Mucosa of gallbladder (tissue), 1 donor: Measurements from ENCODE around the gene MYOM3. TPM values are rescaled to one million over a fixed set of nuclear protein-coding genes. Genes with fewer than 3 reads are reported as not detected.

Experiments used
- DNase-seq: peaks from one replicate; pipeline ENCODE4 v3.0.0-alpha.2; 2020; ENCODE audit warnings: low spot score
- total RNA-seq: library from RNA; stranded (reverse); gene quantifications from one replicate; pipeline ENCODE4 v1.2.1, GENCODE V29; 2021
- donor health status: DM: no; HTN: no; CAD: no.

MYOM3 gene
- total RNA-seq, 1 donor from 2014 or later, result 1.7 TPM

DNA sequence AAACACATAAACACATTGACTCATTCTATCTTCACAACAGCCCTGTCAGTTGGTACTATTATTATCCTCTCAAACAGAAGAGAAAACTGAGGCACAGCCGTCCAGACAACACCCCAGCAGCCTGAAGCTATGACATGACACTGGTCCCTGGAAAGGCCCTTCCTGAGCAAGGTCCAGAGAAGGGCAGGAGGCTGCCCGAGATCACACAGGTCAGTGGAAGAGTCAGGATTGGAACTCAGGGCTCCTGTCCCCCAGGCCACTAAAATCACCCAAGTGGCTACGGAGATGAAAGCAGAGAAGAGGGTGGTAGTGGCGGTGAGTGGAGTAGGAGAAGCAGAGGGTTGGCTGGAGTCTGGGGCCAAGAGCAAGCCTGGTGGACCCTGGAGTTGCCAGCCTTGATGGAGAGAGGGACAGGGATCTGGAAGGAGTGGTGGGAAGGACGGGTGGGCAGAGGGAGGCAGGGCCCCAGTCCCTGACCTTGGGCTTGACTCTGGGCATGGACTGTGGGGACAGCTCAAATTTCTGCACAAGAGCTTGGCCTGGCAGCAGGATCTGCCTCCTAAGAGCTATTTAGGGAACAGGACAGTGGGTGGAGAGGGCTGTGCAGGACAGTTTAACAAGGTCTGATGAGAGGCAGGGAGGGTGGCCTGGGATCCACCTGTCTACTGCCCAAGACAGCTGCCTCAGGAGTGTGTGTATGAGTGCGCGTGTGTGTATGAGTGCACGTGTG lies 15.8 kb downstream of the MYOM3 start:
- no peak for DNase-seq

DNA sequence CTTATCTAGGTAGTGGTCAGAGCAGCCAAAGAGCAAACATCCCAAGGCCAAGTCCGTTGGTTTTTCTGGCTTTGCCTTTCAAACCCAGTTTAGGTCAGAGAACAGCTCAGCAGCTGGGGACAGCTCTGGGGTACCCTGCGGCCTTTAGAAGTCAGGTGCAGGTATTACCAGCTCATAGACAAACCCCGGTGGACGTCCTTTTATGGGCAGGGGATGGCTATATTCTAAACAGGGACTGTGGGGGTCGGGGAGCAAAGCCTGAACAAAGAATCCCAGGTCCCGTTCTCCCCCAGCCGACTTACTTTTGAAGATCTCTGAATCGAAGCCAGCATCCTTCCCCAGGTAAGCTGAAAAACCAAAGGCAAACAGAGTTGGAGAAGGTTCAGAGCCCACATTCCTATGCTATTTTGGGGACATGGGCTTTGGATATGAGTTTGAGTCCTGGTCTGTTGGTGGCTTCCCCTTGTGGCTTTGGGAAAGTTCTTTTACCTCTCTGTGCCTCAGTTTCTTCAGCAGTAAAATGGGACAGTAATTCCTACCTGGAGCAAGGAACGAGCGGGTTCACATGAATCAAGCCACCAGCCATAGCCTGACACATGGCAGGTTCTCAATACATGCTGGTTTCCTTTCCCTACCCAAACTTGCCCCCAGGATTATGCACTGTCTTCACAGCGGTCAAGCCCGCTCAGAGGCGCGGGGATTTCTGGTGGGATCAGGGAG lies 16.6 kb downstream of the MYOM3 start:
- DNase-seq, result no peak

DNA sequence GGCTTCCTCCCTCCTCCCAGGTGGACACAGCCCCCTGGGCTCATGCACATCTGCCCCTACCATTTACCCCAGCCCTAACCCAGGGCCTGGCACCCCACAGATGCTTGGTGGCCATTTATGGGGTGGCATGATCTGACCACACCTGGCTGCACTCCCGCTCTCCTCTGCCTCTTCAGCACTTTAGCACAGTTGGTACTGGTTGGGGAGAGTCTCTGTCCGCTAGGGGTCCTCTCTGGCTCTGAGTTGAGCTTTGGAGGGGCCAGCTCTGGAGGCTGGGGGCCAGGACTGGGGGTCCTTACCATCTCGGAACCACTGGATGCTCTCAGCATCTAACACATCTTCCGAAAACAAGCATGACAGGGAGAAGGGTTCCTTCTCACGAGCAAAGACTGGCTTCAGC lies 17.4 kb downstream of the MYOM3 start:
- DNase-seq, result no peak

DNA sequence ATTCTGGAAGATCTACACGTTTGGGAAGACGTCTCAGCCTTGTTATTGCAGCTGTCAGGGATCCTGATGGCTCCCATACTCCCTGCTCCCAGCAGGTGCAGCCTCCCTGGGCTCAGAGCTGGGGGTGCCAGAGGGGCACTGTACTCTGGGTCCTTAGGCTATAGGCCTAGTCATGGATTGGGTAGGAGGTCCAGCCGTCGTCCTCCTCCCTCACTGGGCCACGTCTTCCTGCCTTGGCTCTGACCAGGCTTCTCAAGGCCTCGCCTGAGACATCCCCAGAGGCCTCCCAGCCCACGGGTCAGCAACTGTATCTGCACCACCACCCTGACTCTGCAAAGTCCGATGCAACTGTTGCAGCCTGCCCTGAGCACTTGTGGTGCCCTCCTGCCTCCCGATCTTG lies 18.2 kb downstream of the MYOM3 start:
- no peak for DNase-seq

DNA sequence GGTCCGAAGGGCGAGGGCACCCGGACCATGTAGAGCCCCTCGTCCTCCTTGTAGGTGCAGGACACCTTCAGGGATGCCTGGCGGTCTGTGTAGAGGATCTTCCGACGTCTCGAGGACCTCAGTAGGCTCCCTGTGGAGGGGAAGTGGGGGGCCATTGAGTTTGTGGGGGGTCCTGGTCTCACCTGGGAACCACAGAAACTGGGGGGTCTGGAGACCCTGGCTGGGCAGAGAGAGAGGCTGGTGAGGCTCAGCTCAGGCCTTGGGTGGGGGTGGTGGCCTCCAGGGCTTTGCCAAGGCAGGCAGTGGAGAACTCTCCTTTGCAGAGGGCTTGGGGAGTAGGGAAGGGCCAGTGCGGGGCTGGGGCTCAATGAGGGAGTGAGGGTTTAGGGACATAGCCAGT lies 19.0 kb downstream of the MYOM3 start:
- no peak for DNase-seq

DNA sequence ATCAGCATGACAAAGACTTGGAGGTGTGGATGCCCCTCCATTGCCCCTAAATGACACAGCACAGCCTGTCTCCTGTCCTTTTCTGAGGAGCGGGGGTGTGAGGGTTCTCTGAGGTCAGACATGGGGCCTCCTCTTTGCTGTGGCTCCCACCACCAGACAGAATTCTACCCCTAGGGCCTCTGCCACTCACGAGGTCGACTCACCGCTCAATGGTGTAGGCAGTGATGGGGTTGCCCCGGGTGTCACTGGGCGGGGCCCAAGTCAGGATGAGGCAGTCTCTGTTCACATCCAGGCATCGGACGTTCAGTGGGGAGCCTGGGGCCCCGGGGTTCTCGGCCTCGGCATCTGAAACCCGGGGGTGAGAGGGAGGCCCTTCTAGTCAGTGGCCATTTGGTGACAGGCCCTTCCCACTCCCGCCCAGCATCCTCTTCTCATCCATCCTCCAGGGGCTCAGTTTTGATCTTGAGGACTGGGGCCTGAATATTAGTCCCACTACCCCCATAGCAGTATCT lies 19.9 kb downstream of the MYOM3 start:
- no peak for DNase-seq

DNA sequence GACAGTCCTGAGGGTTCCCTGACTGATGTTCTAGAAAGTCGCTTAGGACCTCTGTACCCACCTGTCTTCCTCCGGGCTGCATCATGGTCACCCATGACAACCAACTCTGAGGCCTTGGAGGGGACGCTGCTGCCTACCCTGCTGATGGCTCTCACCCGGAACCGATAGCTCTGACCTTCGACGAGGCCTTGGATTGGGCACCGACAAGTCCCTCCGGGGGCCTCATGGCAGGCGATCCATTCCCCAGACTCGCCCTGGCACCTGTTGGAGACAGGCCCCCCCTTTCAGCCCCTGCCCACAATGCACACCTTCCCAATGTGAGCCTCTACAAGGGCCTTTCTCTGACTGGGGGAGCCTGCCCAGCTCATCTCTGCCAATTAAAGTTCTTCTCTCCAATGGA lies 21.2 kb downstream of the MYOM3 start:
- DNase-seq, result no peak

DNA sequence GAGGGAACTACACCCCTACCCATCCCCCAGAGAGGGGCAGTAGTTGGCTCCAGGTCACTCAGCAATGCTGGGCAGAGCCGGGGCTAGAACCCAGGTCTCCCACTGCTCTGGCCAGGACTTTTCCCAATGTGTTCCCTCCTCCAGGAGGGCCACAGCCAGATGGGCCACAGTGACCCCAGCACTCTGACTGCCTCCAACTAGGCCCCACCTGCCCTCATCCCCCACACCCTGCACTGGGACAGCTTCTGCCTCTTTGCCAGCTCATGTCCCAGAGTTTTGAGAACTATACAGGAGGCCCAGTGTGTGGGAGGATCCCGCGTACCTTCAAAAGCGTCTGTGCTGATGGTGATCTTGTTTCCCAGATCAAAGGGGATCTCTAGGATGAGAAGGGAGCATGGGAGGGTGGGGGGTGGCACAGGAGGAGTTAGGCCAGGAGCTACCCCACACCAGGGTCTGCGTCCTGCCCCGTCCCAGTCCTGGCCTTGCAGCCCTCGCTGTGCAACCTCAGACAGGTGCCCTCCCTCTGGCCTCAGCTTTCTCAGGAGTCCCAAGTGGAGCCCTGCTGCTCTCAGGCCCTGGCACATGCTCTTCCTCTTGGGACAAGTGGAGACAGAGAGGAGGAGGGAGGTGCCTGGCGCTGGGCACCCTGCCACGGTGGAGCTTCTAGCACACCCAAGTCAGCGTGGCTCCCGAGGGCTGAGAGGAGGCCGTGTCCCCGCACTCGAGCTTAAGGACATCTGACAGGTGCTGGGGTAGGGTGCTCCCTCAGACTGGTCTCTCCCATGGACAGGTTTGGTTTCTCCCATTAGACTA lies 22.0 kb downstream of the MYOM3 start:
- DNase-seq, result no peak

DNA sequence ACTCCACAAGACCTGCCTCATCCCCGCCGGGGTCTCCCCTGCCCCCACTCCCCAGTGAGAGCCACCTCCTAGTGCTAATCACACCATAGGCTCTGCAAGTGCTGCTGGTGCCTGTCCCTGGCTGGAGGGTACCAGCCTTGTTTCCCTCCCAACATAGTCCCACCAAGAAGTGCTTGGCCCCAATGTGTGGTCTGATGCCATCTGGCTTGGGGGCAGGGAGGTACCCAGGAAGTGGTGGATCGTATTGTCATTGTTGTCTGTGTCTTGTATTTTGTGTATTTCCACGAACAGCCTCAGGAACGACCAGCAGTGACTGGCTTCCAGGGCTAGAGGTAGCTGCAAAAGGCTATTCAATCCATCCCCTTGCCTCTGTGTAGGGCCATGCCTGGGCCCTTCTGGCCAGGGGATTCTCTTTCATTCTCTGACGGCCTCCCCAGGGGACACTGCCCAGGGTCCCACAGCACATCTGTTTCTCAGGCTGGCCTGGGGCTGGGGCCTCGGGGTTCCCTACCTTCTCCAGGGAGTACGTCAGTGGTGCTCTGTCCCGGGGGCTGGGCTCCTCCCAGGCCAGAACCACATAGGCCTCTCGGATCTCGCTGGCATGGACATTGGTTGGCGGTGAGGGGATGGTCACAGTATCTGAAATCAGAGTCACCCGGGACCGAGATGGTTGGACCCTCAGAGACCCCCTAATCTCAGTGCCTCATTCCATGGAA lies 22.8 kb downstream of the MYOM3 start:
- DNase-seq, result no peak

DNA sequence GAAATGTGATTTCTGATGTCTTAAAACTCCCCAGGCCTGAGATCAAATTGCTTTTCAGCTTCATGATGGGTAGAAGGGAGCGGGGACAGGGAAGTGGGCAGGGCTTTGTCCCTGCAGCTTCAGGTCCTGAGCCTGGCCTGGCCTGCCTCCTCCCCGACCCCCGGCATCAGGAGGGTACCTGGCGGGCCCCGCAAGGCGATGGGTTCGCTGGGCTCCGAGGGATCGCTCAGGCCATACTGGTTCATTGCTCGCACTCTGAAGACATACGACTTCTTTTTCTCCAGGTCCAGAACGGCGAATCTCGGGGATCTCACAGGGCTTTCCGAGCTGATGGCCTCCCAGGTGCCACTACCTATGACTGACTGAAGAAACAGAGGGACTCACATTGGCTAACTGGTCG lies 25.5 kb downstream of the MYOM3 start:
- no peak for DNase-seq

DNA sequence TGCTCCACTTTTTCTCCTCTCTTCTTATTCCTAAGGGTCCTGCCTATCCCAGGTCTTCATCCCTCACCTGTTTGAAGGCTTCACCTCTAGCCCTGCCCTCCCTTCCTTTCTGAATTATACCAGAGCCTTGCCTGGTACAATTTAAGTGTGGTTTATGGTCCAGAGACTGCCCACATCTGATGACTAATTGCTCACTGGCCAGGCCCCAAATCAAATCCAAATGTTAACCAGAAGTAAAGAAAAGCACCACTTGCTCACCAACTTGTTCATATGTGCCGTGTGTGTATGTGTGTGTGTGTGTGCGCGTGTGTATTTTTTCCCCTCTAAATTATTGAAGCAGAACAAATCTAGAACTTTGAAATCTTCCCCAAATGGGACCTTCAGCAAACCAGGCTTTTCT lies 26.4 kb downstream of the MYOM3 start:
- no peak for DNase-seq

DNA sequence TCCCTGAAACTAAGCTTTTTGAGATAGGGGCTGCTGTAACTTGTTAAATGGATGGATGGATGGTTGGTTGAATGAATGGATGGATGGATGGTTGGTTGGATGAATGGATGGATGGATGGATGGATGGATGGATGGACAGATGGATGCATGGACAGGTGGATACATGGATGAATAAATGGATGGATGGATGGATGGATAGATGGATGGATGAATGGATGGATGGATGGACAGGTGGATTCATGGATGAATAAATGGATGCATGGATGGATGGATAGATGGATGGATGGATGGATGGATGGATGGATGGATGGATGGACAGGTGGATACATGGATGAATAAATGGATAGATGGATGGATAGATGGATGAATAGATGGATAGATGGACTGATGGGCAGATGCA lies 26.9 kb downstream of the MYOM3 start:
- DNase-seq, result no peak

DNA sequence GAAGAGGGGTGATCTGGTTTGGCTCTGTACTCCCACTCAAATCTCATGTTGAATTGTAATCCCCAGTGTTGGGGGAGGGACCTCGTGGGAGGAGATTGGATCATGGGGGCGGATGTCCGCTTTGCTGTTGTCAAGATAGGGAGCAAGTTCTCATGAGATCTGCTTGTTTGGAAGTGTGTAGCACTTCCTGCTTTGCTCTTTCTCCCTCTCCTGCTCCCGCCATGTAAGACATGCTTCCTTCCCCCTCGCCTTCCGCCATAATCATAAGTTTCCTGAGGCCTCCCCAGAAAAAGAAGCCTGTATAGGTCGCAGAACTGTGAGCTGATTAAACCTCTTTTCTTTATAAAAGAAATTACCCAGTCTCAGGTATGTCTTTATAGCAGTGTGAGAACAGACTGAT lies 27.9 kb downstream of the MYOM3 start:
- no peak for DNase-seq

DNA sequence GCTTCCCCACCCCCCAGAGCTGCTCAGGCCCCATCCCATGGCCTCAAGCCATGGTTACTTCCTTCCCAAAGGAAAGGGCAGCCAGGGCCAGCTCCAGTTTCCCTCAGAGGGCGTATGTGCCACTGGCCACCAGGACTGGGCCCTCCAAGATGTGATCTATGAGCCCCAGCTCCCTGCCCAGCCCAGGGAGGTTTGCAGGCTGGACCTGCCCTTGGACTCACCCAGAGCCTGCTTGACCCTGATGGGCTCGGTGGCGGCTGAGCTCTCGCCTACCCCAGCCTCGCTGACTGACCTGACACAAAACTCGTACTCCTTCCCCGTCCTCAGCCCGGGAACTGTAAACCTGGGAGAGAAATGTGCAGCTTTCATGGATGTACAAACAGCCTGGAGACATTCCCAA lies 29.6 kb downstream of the MYOM3 start:
- DNase-seq, result no peak

DNA sequence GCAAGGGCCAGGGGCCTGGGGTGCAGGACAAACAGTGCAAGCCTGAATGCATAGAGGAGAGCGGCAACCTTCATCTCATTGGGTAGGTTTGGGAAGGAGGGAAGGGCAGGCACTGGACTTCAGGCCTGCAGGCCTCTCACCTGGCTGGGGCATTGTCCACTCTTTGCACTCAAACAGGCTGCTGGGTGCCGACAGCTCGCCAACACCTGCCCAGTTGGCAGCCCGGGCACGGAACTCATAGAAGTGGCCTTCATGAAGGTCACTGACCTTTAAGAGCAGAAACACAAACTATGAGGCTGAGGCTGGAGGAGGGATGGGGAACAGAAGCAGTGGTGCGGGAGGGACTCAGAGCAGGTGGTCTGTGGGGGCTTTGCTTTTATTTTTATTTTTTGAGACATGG lies 30.7 kb downstream of the MYOM3 start:
- DNase-seq, result no peak

DNA sequence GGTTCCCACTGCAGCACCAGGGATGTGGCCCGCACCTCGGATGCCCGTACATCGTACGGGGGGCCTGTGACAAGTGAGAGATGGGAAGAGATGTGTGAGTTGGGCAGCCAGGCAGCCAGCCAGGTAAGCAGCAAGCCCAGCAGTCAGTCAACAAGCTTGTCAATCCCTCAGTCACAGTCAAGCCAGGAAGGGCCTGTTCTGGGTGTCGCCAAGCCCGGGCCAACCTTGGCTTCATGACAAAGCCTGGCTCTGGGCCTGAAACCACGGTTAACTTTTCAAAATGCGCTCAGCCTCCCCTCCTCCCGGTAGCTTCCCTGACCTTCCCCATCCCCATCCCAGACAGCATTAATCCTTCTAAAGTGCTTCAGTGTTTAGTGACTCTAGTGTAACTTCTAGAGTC lies 31.8 kb downstream of the MYOM3 start:
- DNase-seq, result no peak

DNA sequence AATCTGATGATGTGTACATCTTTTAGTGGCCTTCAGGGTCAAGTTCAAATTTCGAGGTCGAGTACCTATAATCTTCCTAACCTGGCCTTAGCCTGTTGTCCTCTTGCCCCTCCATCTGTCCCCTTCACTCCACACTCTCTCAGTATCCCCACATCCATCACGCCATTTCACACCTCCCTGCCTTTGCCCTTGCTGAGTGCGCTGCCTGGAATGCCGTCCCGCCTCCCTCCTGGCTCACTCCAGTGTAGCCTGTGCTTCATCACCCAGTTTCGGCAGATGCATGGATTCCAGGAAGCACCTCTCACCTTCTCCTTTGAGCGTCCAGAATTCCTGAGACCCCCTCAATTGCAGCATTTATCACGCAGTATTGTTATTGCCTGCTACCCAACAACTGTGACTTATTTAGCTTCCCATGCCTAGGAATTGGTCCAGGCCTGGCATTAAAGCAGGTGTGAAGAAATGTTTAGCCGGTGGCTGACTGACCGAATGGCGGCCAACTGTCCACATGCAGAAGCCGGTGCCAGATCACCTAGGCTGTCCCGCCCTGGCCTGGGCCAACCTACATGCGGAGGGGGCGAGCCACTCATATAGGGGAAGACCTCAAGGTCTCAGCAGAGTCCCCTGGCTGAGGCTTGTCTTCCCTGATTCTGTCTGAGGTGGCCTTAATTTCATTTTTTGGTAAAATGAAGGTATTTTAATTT lies 34.5 kb downstream of the MYOM3 start:
- DNase-seq, result no peak

DNA sequence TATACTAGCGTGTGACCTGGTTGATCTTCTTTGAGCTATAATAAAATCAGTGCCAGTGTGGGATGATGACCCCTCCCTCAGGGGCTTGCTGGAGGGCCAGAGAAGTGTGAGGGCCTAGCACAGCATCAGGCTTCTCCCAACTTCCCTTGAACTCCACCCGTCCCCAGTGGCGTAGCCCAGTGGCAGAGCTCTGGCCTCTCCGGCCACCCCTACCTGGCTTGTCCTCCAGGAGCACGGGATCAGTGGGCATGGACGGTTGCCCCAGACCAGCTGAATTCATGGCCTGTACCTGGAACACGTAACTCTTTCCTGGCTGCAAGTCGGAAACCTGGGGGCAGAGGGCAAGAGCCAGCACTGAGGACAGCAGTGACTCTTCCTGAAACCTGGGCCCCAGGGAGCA lies 36.0 kb downstream of the MYOM3 start:
- DNase-seq, result no peak

DNA sequence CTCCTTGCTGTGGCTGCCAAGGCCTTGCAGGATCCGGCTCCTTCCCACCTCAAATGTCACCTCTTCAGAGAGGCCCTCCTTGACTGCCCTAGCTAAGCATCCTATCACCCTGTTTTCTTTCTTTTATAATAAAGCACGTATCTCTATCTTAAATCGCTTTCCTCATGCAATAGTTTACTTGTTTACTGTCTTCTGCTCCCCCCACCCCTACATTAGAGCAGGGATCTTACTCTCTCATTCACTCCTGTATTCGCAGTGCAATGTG lies 36.4 kb downstream of the MYOM3 start:
- DNase-seq, result no peak

DNA sequence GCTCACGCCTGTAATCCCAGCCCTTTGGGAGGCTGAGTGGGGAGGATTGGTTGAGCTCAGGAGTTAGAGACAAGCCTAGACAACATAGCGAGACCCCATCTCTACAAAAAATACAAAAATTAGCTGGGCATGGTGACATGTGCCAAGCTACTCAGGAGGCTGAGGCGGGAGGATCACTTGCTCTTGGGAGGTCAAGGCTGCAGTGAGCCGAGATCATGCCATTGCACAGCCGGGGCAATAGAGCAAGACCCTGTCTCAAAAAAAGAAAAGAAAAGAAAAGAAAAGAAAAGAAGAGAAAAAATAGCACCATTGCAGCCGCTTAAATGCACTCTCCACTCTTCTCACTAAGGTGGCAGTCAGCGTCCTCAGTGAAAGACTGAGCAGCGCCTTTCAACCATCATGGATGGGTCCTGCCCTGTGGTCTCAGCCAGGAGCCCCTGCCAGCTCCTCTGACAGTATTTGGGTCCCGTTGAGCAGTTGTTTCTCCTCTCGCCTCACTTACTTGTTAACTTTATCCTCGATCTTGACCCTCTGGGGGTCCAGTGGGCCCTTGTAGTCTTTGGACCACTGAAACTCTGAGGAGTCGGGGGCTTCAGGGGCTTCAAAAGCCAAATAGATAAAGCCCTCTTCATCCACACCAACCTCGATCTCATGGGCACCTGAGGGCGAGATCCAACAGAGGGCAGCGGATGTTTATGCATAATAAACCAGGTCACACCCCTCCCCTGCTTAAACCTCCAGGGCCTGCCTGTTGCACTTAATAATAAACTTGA lies 36.9 kb downstream of the MYOM3 start:
- no peak for DNase-seq

DNA sequence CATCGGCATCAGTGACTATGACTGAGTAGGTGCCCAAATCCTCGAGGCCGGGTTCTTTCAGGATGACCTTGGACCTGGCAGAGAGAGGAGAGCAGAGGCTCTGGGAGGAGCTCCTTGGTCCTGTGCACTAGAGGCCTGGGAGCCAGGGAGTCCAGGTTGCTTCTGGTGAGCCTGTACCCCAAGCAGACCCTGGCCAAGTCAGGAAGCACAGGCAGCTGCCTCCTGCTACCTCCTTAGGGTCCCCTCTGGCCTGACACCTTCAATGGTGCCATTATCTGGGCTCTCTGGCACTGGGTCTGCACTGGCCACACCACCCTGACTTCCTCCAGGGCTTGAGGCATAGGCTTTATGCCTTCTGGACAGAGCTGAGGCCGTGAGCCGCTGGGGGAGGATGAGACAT lies 37.7 kb downstream of the MYOM3 start:
- no peak for DNase-seq
